Fibroblast of villous mesenchyme (primary cell): ENCODE results near the gene TSEN2. TPM values are rescaled to one million over a fixed set of nuclear protein-coding genes. Genes with fewer than 3 reads are reported as not detected.

Source experiments
- DNase-seq: peaks from one replicate; pipeline ENCODE4 v3.0.0-alpha.2; 2010; ENCODE audit warnings: low read depth
- H3K4me3 ChIP-seq: 2 replicates; pipeline ENCODE4 v1.5.1; 2011; ENCODE audit warnings: low read depth, mild to moderate bottlenecking, low read length
- total RNA-seq: library from RNA; depleted of rRNA; stranded (reverse); fragments of >200 nt; gene quantifications from 2 replicates; pipeline ENCODE4 v1.2.3, GENCODE V29; 2012
- TF ChIP-seq, protein P1 (sequence below): IDR thresholded peaks from 2 replicates; pipeline ENCODE4 v1.5.1; 2012; ENCODE audit warnings: low read depth, mild to moderate bottlenecking, low read length; ENCODE audit not compliant: insufficient read depth

The TSEN2 gene
- total RNA-seq, 1 donor, result 17.3 TPM

GRCh38 chr3:12461097-12461649 lies 23.1 kb upstream of the TSEN2 start:
- TF ChIP-seq, protein P1, sequence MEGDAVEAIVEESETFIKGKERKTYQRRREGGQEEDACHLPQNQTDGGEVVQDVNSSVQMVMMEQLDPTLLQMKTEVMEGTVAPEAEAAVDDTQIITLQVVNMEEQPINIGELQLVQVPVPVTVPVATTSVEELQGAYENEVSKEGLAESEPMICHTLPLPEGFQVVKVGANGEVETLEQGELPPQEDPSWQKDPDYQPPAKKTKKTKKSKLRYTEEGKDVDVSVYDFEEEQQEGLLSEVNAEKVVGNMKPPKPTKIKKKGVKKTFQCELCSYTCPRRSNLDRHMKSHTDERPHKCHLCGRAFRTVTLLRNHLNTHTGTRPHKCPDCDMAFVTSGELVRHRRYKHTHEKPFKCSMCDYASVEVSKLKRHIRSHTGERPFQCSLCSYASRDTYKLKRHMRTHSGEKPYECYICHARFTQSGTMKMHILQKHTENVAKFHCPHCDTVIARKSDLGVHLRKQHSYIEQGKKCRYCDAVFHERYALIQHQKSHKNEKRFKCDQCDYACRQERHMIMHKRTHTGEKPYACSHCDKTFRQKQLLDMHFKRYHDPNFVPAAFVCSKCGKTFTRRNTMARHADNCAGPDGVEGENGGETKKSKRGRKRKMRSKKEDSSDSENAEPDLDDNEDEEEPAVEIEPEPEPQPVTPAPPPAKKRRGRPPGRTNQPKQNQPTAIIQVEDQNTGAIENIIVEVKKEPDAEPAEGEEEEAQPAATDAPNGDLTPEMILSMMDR, result no peak
- no peak overlapping the region for H3K4me3 ChIP-seq
- no peak for DNase-seq

- TF ChIP-seq, protein P1, result no peak
- H3K4me3 ChIP-seq, result no peak overlapping the region
- no peak for DNase-seq
Measured at GRCh38 chr3:12462159-12462947, 21.9 kb upstream of the TSEN2 start.

DNA sequence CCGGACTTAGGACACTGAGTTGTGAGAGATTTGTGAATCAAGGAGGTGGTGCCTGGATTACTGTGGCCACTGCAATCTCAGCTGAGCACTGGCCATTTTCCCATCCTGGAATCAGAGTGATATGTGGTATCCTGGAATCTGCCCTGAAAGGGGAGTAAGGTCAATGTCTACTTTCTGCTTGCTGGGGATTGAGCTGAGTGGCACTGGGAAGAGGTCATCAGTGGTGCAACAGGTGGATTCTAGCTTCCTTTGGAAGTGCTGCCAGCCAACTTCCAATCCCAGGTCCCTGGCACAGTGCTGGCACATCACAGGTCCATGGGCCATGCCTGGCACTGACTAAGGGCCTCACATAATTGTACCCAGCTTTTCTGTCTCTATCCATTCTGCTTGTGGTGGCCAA lies 20.6 kb upstream of the TSEN2 start:
- TF ChIP-seq, protein P1, result no peak
- H3K4me3 ChIP-seq, result no peak overlapping the region
- DNase-seq, result no peak

DNA sequence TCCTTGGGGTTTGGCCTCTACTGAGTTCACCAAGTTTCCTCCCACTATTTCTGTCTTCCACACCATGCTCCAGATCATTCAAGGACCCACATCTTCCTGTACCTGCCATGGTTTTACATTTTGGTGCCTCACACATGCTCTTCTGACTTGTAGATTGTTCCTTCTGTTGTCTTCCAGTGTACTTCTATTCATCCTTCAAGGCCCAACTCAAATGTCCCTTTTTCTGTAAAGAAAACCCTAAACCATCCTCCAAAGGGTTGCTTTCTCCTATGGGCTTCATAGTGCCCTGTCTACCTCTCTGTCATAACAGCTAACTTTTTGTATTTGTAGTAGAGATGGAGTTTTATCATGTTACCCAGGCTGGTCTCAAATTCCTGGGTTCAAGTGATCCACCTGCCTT lies 20.1 kb upstream of the TSEN2 start:
- H3K4me3 ChIP-seq, result no peak overlapping the region
- no peak for DNase-seq
- TF ChIP-seq, protein P1, result no peak

- DNase-seq, result no peak
- TF ChIP-seq, protein P1, result no peak
Measured at GRCh38 chr3:12465151-12465835, 19.0 kb upstream of the TSEN2 start.

DNA sequence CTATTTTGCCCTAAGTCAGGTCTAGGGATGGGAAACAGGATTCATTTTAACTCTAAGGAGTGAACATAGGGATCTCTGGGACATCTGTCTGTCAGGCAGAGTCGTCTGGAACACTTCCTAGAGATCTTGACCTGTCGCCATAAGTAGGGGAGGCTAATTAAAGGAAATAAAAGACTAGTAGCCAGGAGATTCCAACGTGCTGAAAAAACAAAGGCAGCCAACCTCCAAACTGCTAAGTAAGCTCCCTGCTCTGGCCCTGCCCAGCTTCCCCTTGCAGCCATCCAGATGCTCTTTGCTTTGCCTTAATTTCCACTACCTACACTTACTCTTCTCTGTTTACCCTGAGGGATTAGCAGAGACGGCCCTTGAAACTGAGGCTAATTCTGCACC lies 18.4 kb upstream of the TSEN2 start:
- H3K4me3 ChIP-seq, result no peak overlapping the region
- DNase-seq, result no peak
- TF ChIP-seq, protein P1, result no peak

More at GRCh38 chr3:12465151-12465835, 19.0 kb upstream of the TSEN2 start:
- no peak overlapping the region for H3K4me3 ChIP-seq
